WERI-Rb-1 (cell line): Measurements from ENCODE around the gene ENO1.
"Not testable (repeated sequence)": the region's sequence is repeated elsewhere in the genome, so short reads cannot be mapped to it uniquely, and the experiment has no call there.

Experiments
- DNase-seq: peaks from one replicate; pipeline ENCODE4 v3.0.0-alpha.2; 2020
- H3K27ac ChIP-seq: fragments of 250-450 bp; sonication (Bioruptor Pico); 2 replicates; pipeline ENCODE4 v1.5.1; 2020; ENCODE audit warnings: mild to moderate bottlenecking, moderate library complexity
- H3K27me3 ChIP-seq: fragments of 250-450 bp; sonication (Bioruptor Pico); 2 replicates; pipeline ENCODE4 v1.5.1; 2021; ENCODE audit warnings: mild to moderate bottlenecking, low read depth, moderate library complexity; ENCODE audit not compliant: insufficient read depth, severe bottlenecking
- H3K36me3 ChIP-seq: fragments of 250-450 bp; sonication (Bioruptor Pico); 2 replicates; pipeline ENCODE4 v1.5.1; 2020; ENCODE audit warnings: mild to moderate bottlenecking, moderate library complexity
- H3K4me3 ChIP-seq: 2 replicates; pipeline ENCODE4 v1.5.1; 2011; ENCODE audit warnings: low read depth, mild to moderate bottlenecking, control low read depth, low read length
- H3K9me3 ChIP-seq: fragments of 250-450 bp; sonication (Bioruptor Pico); 2 replicates; pipeline ENCODE4 v1.5.1; 2021; ENCODE audit warnings: mild to moderate bottlenecking, moderate library complexity; ENCODE audit not compliant: severe bottlenecking
- CTCF ChIP-seq: IDR thresholded peaks from 2 replicates; pipeline ENCODE4 v1.5.1; 2011; ENCODE audit warnings: low read depth, mild to moderate bottlenecking, control low read depth, inconsistent platforms, low read length

ENO1 gene

GRCh38 chr1:8889103-8889846 is 10.8 kb upstream of the ENO1 start:
- no peak for TF ChIP-seq CTCF
- no peaks in the 10 kb centered on the region for H3K36me3 ChIP-seq
- DNase-seq, result no peak
- H3K27ac ChIP-seq, result no peak overlapping the region
- no peak overlapping the region for H3K4me3 ChIP-seq
- H3K9me3 ChIP-seq, result no peaks in the 10 kb centered on the region
- H3K27me3 ChIP-seq, result no peaks in the 10 kb centered on the region

- Histone ChIP-seq H3K36me3 (no peaks in the 10 kb centered on the region), H3K27me3 (no peaks in the 10 kb centered on the region), H3K9me3 (no peaks in the 10 kb centered on the region), H3K27ac (no peak overlapping the region), H3K4me3 (no peak overlapping the region)
- DNase-seq, result no peak
- TF ChIP-seq CTCF, result no peak
Measured at GRCh38 chr1:8886589-8886988, 8.1 kb upstream of the ENO1 start.

DNA sequence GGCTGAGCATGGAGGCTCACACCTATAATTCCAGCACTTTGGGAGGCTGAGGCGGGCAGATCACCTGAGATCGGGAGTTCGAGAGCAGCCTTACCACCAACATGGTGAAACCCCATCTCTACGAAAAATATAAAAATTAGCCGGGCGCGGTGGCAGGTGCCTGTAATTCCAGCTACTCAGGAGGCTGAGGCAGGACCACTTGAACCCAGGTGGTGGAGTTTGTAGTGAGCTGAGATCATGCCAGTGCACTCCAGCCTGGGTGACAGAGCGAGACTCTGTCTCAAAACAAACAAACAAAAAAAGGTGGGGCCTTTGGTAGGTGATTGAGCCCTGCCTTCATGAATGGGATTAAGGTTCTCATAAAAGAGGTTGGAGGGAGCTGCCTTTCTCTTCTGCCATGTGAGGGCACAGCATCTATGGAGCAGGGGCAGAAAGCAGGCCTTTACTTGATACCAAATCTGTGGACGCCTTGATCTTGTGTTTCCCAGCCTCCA is 7.6 kb upstream of the ENO1 start:
- not testable (repeated sequence) for H3K27ac ChIP-seq, H3K36me3 ChIP-seq, H3K27me3 ChIP-seq, H3K9me3 ChIP-seq, DNase-seq, H3K4me3 ChIP-seq

DNA sequence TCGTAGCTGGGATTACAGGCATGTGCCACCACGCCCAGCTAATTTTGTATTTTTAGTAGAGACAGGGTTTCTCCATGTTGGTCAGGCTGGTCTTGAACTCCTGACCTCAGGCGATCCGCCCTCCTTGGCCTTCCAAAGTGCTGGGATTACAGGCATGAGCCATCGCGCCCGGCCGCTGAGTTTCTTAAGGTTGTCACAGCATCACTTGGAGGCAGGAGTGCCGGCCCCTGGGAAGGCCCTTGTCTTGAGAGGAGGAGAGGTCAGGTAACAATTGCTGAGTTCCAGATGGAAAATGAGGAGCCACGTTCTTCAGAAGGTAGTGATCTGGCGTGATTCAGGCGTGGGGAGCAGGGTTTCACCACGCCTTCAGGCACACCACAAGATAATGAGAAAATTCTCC is 5.6 kb upstream of the ENO1 start:
- H3K27me3 ChIP-seq, DNase-seq, H3K4me3 ChIP-seq, H3K9me3 ChIP-seq, H3K36me3 ChIP-seq, H3K27ac ChIP-seq: not testable (repeated sequence)

DNA sequence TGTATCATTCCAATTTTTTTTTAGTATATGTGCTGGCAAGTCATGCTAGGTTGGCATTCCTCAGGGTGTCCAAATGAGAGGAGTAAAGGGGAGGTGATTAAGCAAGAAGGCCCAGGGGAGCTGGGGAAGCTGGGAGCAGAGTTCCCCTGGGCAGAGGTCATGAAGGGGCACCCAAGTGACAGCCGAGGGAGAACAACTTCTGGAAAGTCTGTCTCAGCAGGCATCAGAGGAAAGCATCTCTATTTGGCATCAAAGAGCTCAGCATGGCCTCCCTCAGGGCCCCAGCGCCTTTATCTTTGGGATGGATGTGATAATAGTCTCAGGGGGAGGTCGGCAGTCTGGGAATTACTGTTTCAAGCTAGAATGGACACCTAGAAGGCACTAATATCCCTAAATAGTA is 5.0 kb upstream of the ENO1 start:
- no peaks in the 10 kb centered on the region for H3K36me3 ChIP-seq

DNA sequence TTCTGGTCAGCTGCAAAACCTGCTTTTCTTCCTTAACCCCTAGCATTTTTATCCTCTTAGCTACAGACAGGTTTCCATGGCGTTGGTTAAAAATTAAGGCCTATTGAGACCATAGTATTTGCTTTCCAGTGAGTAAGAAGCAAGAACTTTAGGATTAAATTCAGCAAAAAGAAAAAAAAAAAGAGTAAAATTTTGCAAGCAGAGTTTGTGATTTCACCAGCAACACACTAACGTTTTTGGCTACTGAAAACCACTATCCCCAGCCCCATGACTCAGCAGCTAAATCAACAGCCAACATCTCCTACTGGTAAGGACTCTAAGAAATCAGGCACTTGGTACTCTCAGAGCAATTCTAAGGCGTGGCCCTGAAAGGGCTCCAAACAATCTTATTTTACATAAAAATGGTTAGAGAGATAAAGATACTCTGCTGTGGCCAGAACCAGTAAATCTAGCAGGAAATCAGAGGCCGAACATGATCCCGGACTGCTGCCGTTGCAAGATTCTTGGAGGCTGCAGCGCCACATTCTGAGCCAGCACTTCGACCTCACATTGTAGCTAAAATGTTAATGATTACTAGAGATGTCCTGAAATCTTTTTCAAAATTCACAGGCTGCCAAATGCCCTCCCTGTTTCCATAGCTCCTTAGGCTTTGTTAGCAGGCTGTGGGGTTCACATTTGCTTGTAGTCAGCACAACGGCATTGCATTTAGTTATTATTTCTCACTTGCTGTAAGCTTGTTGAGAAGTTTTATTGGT is 1.6 kb upstream of the ENO1 start:
- no peak for TF ChIP-seq CTCF
- DNase-seq, result no peak
- Histone ChIP-seq H3K27ac (peak overlapping the region; percentile 95), H3K9me3 (no peaks in the 10 kb centered on the region), H3K27me3 (no peaks in the 10 kb centered on the region), H3K4me3 (peak overlapping the region; percentile 82), H3K36me3 (peaks cover 32% of the 10 kb centered on the region)

More for the DNA sequence above, 5.0 kb upstream of the ENO1 start:
- DNase-seq, result no peak
- Histone ChIP-seq H3K27ac (no peak overlapping the region), H3K9me3 (no peaks in the 10 kb centered on the region), H3K4me3 (no peak overlapping the region), H3K27me3 (no peaks in the 10 kb centered on the region)
- TF ChIP-seq CTCF, result no peak
